ENCODE data around the gene DEPDC7. TPM values are rescaled to one million over a fixed set of nuclear protein-coding genes. Genes with fewer than 3 reads are reported as not detected.

Gene DEPDC7
- total RNA-seq, 1 experiment from 2014 or later = 5.6 TPM

- TF ChIP-seq MLX (CRISPR knock-in tag; IDR thresholded peaks at IDR 0.05) = no peak
- TF ChIP-seq SP1 (CRISPR knock-in tag; conservative IDR thresholded peaks at IDR 0.05) = no peak
- no peak for TF ChIP-seq ZNF425 (CRISPR knock-in tag; conservative IDR thresholded peaks at IDR 0.05)
- no peak for TF ChIP-seq TCF7 (CRISPR knock-in tag; IDR thresholded peaks at IDR 0.05; ENCODE audit: low read depth)
- TF ChIP-seq MAX (CRISPR knock-in tag; IDR thresholded peaks at IDR 0.05) = no peak
- TF ChIP-seq ESRRA (CRISPR knock-in tag; IDR thresholded peaks at IDR 0.05; ENCODE audit: borderline replicate concordance) = no peak
These were observed 25.3 kb downstream of the DEPDC7 start (continued) for GRCh38 chr11:33040862-33041453.

GRCh38 chr11:33043221-33043830, 27.6 kb downstream of the DEPDC7 start:
- H3K4me1 Mint-ChIP-seq = peaks cover 10% of the 10 kb centered on the region
- ATAC-seq (no peak), DNase-seq (ENCODE audit: low spot score) (no peak)
- H3K27me3 Mint-ChIP-seq (ENCODE audit: low read depth) = no peaks in the 10 kb centered on the region
- ChIA-PET CTCF (no interaction called here), POLR2A (interaction anchor here (0.6 kb wide), 1 partner anchor 28 kb away, joined by 3 read pairs; no protein-coding TSS in a partner anchor)
- H3K4me3 Mint-ChIP-seq = no peak overlapping the region
- H3K27ac Mint-ChIP-seq = no peak overlapping the region
- H3K36me3 Mint-ChIP-seq = peaks cover 33% of the 10 kb centered on the region
- no peak for TF ChIP-seq USF2 (CRISPR knock-in tag; IDR thresholded peaks at IDR 0.05)
- TF ChIP-seq MLX (CRISPR knock-in tag; IDR thresholded peaks at IDR 0.05) = no peak
- TF ChIP-seq SP1 (CRISPR knock-in tag; conservative IDR thresholded peaks at IDR 0.05) = no peak
- no peak for TF ChIP-seq ZNF532 (CRISPR knock-in tag; IDR thresholded peaks at IDR 0.05; ENCODE audit: borderline replicate concordance)
- TF ChIP-seq TCF7 (CRISPR knock-in tag; IDR thresholded peaks at IDR 0.05; ENCODE audit: low read depth) = no peak
- TF ChIP-seq EMX1 (CRISPR knock-in tag; IDR thresholded peaks at IDR 0.05) = no peak
- TF ChIP-seq MAX (CRISPR knock-in tag; IDR thresholded peaks at IDR 0.05) = no peak
- TF ChIP-seq ESRRA (CRISPR knock-in tag; IDR thresholded peaks at IDR 0.05; ENCODE audit: borderline replicate concordance) = no peak
- no peak for TF ChIP-seq NFATC4 (CRISPR knock-in tag; IDR thresholded peaks at IDR 0.05)
- no peak for TF ChIP-seq NR1H2 (CRISPR knock-in tag; IDR thresholded peaks at IDR 0.05)
- no peak for TF ChIP-seq CTCF (IDR thresholded peaks at IDR 0.05)
- TF ChIP-seq SOX15 (CRISPR knock-in tag; IDR thresholded peaks at IDR 0.05) = no peak
- TF ChIP-seq ZNF416 (CRISPR knock-in tag; IDR thresholded peaks at IDR 0.05) = no peak
- no peak for TF ChIP-seq E2F5 (CRISPR knock-in tag; IDR thresholded peaks at IDR 0.05)
- no peak for TF ChIP-seq ZNF671 (CRISPR knock-in tag; IDR thresholded peaks at IDR 0.05)
- no peak for TF ChIP-seq GTF2I (CRISPR knock-in tag; conservative IDR thresholded peaks at IDR 0.05)
- no peak for TF ChIP-seq SMAD4 (CRISPR knock-in tag; IDR thresholded peaks at IDR 0.05)
- no peak for TF ChIP-seq ELF4 (CRISPR knock-in tag; IDR thresholded peaks at IDR 0.05; ENCODE audit: low read depth)
- TF ChIP-seq E2F1 (CRISPR knock-in tag; IDR thresholded peaks at IDR 0.05) = no peak
- TF ChIP-seq FOXP1 (CRISPR knock-in tag; IDR thresholded peaks at IDR 0.05; ENCODE audit: borderline replicate concordance) = no peak
- H3K9me3 Mint-ChIP-seq = peaks cover 5% of the 10 kb centered on the region

Data from WTC11 (cell line).